HepG2 (cell line): ENCODE data around the gene SAPCD2. TPM values are rescaled to one million over a fixed set of nuclear protein-coding genes. Genes with fewer than 3 reads are reported as not detected.

ENCODE experiments used
- ATF6 ChIP-seq: sonication (generic); formaldehyde crosslinking; conservative IDR thresholded peaks from 2 replicates; pipeline ENCODE4 v1.4.0; 2020; ENCODE audit warnings: missing genetic modification reagents
- DNMT3B ChIP-seq: conservative IDR thresholded peaks from 2 replicates; pipeline ENCODE4 v1.6.1; 2016; ENCODE audit warnings: missing biosample characterization, control low read depth
- DZIP1 ChIP-seq: sonication (generic); formaldehyde crosslinking; IDR thresholded peaks from 2 replicates; pipeline ENCODE4 v1.5.0; 2020; ENCODE audit warnings: mild to moderate bottlenecking, missing genetic modification reagents
- ETS1 ChIP-seq: sonication (generic); formaldehyde crosslinking; IDR thresholded peaks from 2 replicates; pipeline ENCODE4 v1.4.0; 2020; ENCODE audit warnings: missing genetic modification reagents
- ETV6 ChIP-seq: sonication (generic); formaldehyde crosslinking; conservative IDR thresholded peaks from 2 replicates; pipeline ENCODE4 v1.4.0; 2020; ENCODE audit warnings: missing genetic modification reagents
- FOXA3 ChIP-seq: IDR thresholded peaks from 2 replicates; pipeline ENCODE4 v1.6.1; 2016; ENCODE audit warnings: missing genetic modification reagents, missing compliant biosample characterization
- HDAC1 ChIP-seq: sonication (generic); formaldehyde crosslinking; IDR thresholded peaks from 2 replicates; pipeline ENCODE4 v1.5.1; 2020; ENCODE audit warnings: mild to moderate bottlenecking, missing genetic modification reagents
- HDAC2 ChIP-seq: sonication (generic); formaldehyde crosslinking; IDR thresholded peaks from 2 replicates; pipeline ENCODE4 v1.4.0; 2020; ENCODE audit warnings: missing genetic modification reagents
- KAT7 ChIP-seq: IDR thresholded peaks from 2 replicates; pipeline ENCODE4 v1.6.1; 2018; ENCODE audit warnings: borderline replicate concordance, missing compliant biosample characterization
- SOX5 ChIP-seq: IDR thresholded peaks from 2 replicates; pipeline ENCODE4 v1.6.1; 2016; ENCODE audit warnings: borderline replicate concordance
- ZBTB10 ChIP-seq: sonication (generic); formaldehyde crosslinking; IDR thresholded peaks from 2 replicates; pipeline ENCODE4 v1.4.0; 2020; ENCODE audit warnings: missing genetic modification reagents, borderline replicate concordance
- ZNF124 ChIP-seq: sonication (generic); formaldehyde crosslinking; IDR thresholded peaks from 2 replicates; pipeline ENCODE4 v1.4.0; 2020; ENCODE audit warnings: missing genetic modification reagents
- ZNF335 ChIP-seq: sonication (generic); formaldehyde crosslinking; IDR thresholded peaks from 2 replicates; pipeline ENCODE4 v1.4.0; 2020; ENCODE audit warnings: missing genetic modification reagents
- ZNF501 ChIP-seq: sonication (generic); formaldehyde crosslinking; IDR thresholded peaks from 2 replicates; pipeline ENCODE4 v1.5.1; 2020; ENCODE audit warnings: mild to moderate bottlenecking, moderate library complexity, missing genetic modification reagents
- ZNF619 ChIP-seq: sonication (generic); formaldehyde crosslinking; IDR thresholded peaks from 2 replicates; pipeline ENCODE4 v1.4.0; 2020; ENCODE audit warnings: mild to moderate bottlenecking, missing genetic modification reagents
- ZNF800 ChIP-seq: sonication (generic); formaldehyde crosslinking; IDR thresholded peaks from 2 replicates; pipeline ENCODE4 v1.4.0; 2020; ENCODE audit warnings: missing genetic modification reagents
- polyA plus RNA-seq, 8 experiments: library from polyadenylated mRNA; depleted of rRNA in 3 of 8; stranded (reverse) in 7 of 8; unstranded in 1 of 8; fragments of >200 nt; fragmentation: Illumina TruSeq in 4 of 8; extraction: Trizol in 4 of 8; gene quantifications; 2 replicates each; pipeline versions ENCODE4 v1.2.1 to v1.2.3, GENCODE V29; 2011 to 2016; ENCODE audit warnings: low read depth in 4 of 8, missing spikeins in 1 of 8, mixed read lengths in 1 of 8; ENCODE audit not compliant: insufficient read depth in 1 of 8
- total RNA-seq, 5 experiments: library from RNA; depleted of rRNA; stranded (reverse); fragments of >200 nt; fragmentation: Illumina TruSeq; extraction: Trizol; gene quantifications; 2 replicates each; pipeline ENCODE4 v1.2.3, GENCODE V29; 2016; ENCODE audit warnings: low read depth in 1 of 5

SAPCD2 gene
- total and polyA plus RNA-seq, 2 of the 13 experiments (the other 11 are each of a cell fraction or from before 2014, with no cell fraction given) = 21.9 to 42.8 TPM

GRCh38 chr9:137046088-137046787, 24.1 kb downstream of the SAPCD2 start, which contains the start of gene NPDC1 (continued):
- TF ChIP-seq DZIP1 (CRISPR knock-in tag) = no peak; the same call in 1 of the 2 replicates
- TF ChIP-seq ATF6 (CRISPR knock-in tag) = 0 out of 2 replicates have a peak, but pooled peaks have one; percentile 58
- TF ChIP-seq ZNF619 = peak; percentile 30; the same call in 1 of the 2 replicates
- peak; percentile 43 for TF ChIP-seq FOXA3 (CRISPR knock-in tag)
- TF ChIP-seq HDAC1 (CRISPR knock-in tag) = peak; percentile 58; the same call in 1 of the 2 replicates
- TF ChIP-seq ETS1 (CRISPR knock-in tag) = no peak
- TF ChIP-seq ZNF501 (CRISPR knock-in tag) = peak; percentile 80
- 0 out of 2 replicates have a peak, but pooled peaks have one; percentile 25 for TF ChIP-seq DNMT3B
- peak; percentile 85 for TF ChIP-seq ZNF124
- TF ChIP-seq HDAC2 (CRISPR knock-in tag) = peak; percentile 91
- no peak for TF ChIP-seq ZBTB10 (CRISPR knock-in tag)
- TF ChIP-seq KAT7 (CRISPR knock-in tag) = no peak
- peak; percentile 78; the same call in 1 of the 2 replicates for TF ChIP-seq ETV6
- peak; percentile 84; the same call in 1 of the 2 replicates for TF ChIP-seq ZNF800 (CRISPR knock-in tag)
- 0 out of 2 replicates have a peak, but pooled peaks have one; percentile 76 for TF ChIP-seq ZNF335
- TF ChIP-seq SOX5 (CRISPR knock-in tag) = peak; percentile 29; the same call in 1 of the 2 replicates
